Osteoblast (primary cell): ENCODE data around the gene NOXA1. TPM values are rescaled to one million over a fixed set of nuclear protein-coding genes. Genes with fewer than 3 reads are reported as not detected.

Source experiments
- DNase-seq: peaks from one replicate; pipeline ENCODE4 v3.0.0; 2011; ENCODE audit warnings: low spot score, mixed read lengths; ENCODE audit not compliant: insufficient read length; ENCODE audit errors: missing footprints
- H2AFZ ChIP-seq: 2 replicates; pipeline ENCODE4 v1.6.0; 2011; ENCODE audit warnings: mild to moderate bottlenecking, low read length
- H3K27ac ChIP-seq: 2 replicates; pipeline ENCODE4 v1.5.1; 2011; ENCODE audit warnings: mild to moderate bottlenecking, low read depth, low read length, moderate library complexity
- H3K27me3 ChIP-seq: 2 replicates; pipeline ENCODE4 v1.6.0; 2012; ENCODE audit warnings: mild to moderate bottlenecking, control low read depth, inconsistent platforms, low read length, moderate library complexity; ENCODE audit not compliant: insufficient read depth
- H3K36me3 ChIP-seq: 2 replicates; pipeline ENCODE4 v1.5.1; 2011; ENCODE audit warnings: mild to moderate bottlenecking, low read length, control low read depth, moderate library complexity; ENCODE audit not compliant: insufficient read depth
- H3K4me1 ChIP-seq: 2 replicates; pipeline ENCODE4 v1.5.1; 2011; ENCODE audit warnings: mild to moderate bottlenecking, low read length, control low read depth, moderate library complexity; ENCODE audit not compliant: insufficient read depth
- H3K4me2 ChIP-seq: 2 replicates; pipeline ENCODE4 v1.6.0; 2011; ENCODE audit warnings: mild to moderate bottlenecking, low read length; ENCODE audit not compliant: insufficient read depth
- H3K4me3 ChIP-seq: fragments of 200-600 bp; sonication (generic); 3 replicates; pipeline ENCODE4 v1.5.1; 2012; ENCODE audit warnings: mild to moderate bottlenecking, low read length, inconsistent platforms; ENCODE audit not compliant: insufficient read depth
- H3K79me2 ChIP-seq: 2 replicates; pipeline ENCODE4 v1.6.0; 2012; ENCODE audit warnings: mild to moderate bottlenecking, low read length, control low read depth, inconsistent platforms; ENCODE audit not compliant: insufficient read depth
- H3K9me3 ChIP-seq: 2 replicates; pipeline ENCODE4 v1.5.1; 2011; ENCODE audit warnings: low read depth, low read length, control low read depth
- H4K20me1 ChIP-seq: 2 replicates; pipeline ENCODE4 v1.6.0; 2012; ENCODE audit warnings: mild to moderate bottlenecking, low read length, control low read depth; ENCODE audit not compliant: insufficient read depth
- CTCF ChIP-seq: IDR thresholded peaks from 2 replicates; pipeline ENCODE4 v1.5.1; 2011; ENCODE audit warnings: mild to moderate bottlenecking, low read depth, low read length, moderate library complexity; ENCODE audit errors: extremely low read depth
- total RNA-seq: library from RNA; depleted of rRNA; stranded (reverse); fragments of >200 nt; gene quantifications from 2 replicates; pipeline ENCODE4 v1.2.3, GENCODE V29; 2012

NOXA1 gene
- total RNA-seq, 1 donor: 0.36 TPM

- TF ChIP-seq CTCF: no peak
- peak overlapping the region; percentile 98 for H2AFZ ChIP-seq
- peaks cover 31% of the 10 kb centered on the region for H3K4me1 ChIP-seq
- peaks cover 24% of the 10 kb centered on the region for H4K20me1 ChIP-seq
- H3K79me2 ChIP-seq: peaks cover 11% of the 10 kb centered on the region
- H3K4me3 ChIP-seq: peak overlapping the region; percentile 83
- DNase-seq: peak; percentile 87
- H3K27me3 ChIP-seq: no peaks in the 10 kb centered on the region
- peaks cover 11% of the 10 kb centered on the region for H3K36me3 ChIP-seq
- H3K27ac ChIP-seq: peak overlapping the region; percentile 77
- H3K9me3 ChIP-seq: no peaks in the 10 kb centered on the region
- peak overlapping the region; percentile 86 for H3K4me2 ChIP-seq
Measured at GRCh38 chr9:137459601-137460362, 36.6 kb downstream of the NOXA1 start.

- DNase-seq: peak; percentile 87
- Histone ChIP-seq H4K20me1 (peaks cover 16% of the 10 kb centered on the region), H3K4me1 (peaks cover 31% of the 10 kb centered on the region), H3K27me3 (no peaks in the 10 kb centered on the region), H2AFZ (no peak overlapping the region), H3K4me2 (no peak overlapping the region), H3K36me3 (peaks cover 6% of the 10 kb centered on the region), H3K79me2 (peaks cover 11% of the 10 kb centered on the region), H3K9me3 (no peaks in the 10 kb centered on the region), H3K4me3 (no peak overlapping the region), H3K27ac (no peak overlapping the region)
- no peak for TF ChIP-seq CTCF
Measured at GRCh38 chr9:137460363-137461315, 37.4 kb downstream of the NOXA1 start.

GRCh38 chr9:137461316-137461662, 38.1 kb downstream of the NOXA1 start:
- peaks cover 15% of the 10 kb centered on the region for H4K20me1 ChIP-seq
- H3K36me3 ChIP-seq: peaks cover 6% of the 10 kb centered on the region
- peaks cover 11% of the 10 kb centered on the region for H3K79me2 ChIP-seq
- TF ChIP-seq CTCF: no peak
- no peak overlapping the region for H3K4me3 ChIP-seq
- H3K27me3 ChIP-seq: no peaks in the 10 kb centered on the region
- H3K4me1 ChIP-seq: peaks cover 25% of the 10 kb centered on the region
- H3K4me2 ChIP-seq: no peak overlapping the region
- no peak overlapping the region for H3K27ac ChIP-seq
- DNase-seq: peak; percentile 83
- H3K9me3 ChIP-seq: no peaks in the 10 kb centered on the region
- no peak overlapping the region for H2AFZ ChIP-seq
